ENCODE measurements around the gene ZNF565. TPM values are rescaled to one million over a fixed set of nuclear protein-coding genes. Genes with fewer than 3 reads are reported as not detected.

ZNF565 gene
- total and polyA plus RNA-seq, 10 of the 15 experiments (the other 5 are each of a cell fraction or from before 2014, with no cell fraction given), result 0.72 to 2.2 (median 1.8) TPM

DNA sequence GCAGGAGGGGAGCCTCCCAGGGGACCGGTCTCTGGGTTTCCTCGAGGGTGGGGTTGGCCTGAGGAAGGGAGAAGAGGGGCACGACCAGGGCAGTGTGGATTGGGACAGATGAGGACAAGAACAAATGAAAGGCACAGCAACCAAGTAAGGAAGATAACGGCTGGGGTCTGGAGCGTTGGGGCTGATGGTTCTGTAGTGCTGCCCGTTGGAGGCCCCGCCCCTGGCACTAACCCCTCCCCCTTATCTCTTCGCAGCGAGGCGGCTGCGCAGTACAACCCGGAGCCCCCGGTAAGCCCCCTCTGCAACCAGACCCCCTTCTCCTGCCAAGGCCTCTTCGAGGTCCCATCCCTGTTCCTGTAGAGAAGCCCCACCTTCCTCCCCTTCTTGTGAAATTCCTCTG is 72.4 kb downstream of the ZNF565 start:
- RAD21 ChIA-PET (ENCODE audit: unreplicated experiment), result no interaction called here
- in situ Hi-C loops (cut with MboI), result no loop called here
- Histone ChIP-seq H3K4me2 (ENCODE audit: control insufficient read depth, insufficient read depth) (peak overlapping the region; percentile 89; the same call in 1 of the 2 replicates), H3K4me3 (no peak overlapping the region; the same call in 1 of the 2 replicates), H3K9me3 (replicated peaks; ENCODE audit: control insufficient read depth, insufficient read depth, low read length) (no peaks in the 10 kb centered on the region), H3K9ac (ENCODE audit: control insufficient read depth, insufficient read depth, low read length) (no peak overlapping the region), H4K20me1 (ENCODE audit: control insufficient read depth, insufficient read depth) (peaks cover 6% of the 10 kb centered on the region), H2AFZ (ENCODE audit: control insufficient read depth, low read depth, low read length) (no peak overlapping the region), H3K4me1 (ENCODE audit: control insufficient read depth, insufficient read depth, low read length) (peaks cover 6% of the 10 kb centered on the region; the same call in 1 of the 2 replicates), H3K79me2 (ENCODE audit: control insufficient read depth, insufficient read depth, low read length) (peaks cover 16% of the 10 kb centered on the region), H3K27ac (ENCODE audit: control insufficient read depth, insufficient read depth) (no peak overlapping the region), H3K27me3 (replicated peaks in 1 of 2; ENCODE audit: control insufficient read depth in 2 of 2, insufficient read depth in 2 of 2, low read length in 1 of 2) (no peaks in the 10 kb centered on the region), H3K36me3 (ENCODE audit: control insufficient read depth in 2 of 2, insufficient read depth in 2 of 2, low read length in 1 of 2) (peaks cover 11 to 16% of the 10 kb centered on the region in 2 experiments; a peak in 3 of 4 replicates)
- CTCF ChIA-PET, result no interaction called here
- POLR2A ChIA-PET, result no interaction called here
- DNase-seq (ENCODE audit: low read depth, low spot score), result no peak
- 93% methylated on average over 12 of the region's 14 CpGs for WGBS (ENCODE audit: insufficient coverage, insufficient replicate concordance, low lambda C conversion rate, missing lambda C conversion rate)
- intact Hi-C loops (cut with micrococcal nuclease; ENCODE audit: unreplicated experiment), result no loop called here
- TF ChIP-seq KDM1A (IDR thresholded peaks at IDR 0.05; ENCODE audit: borderline replicate concordance) (no peak), PAX5 (IDR thresholded peaks at IDR 0.05; ENCODE audit: borderline replicate concordance, low read depth, low read length) (no peak), YBX1 (IDR thresholded peaks at IDR 0.05) (no peak), RAD21 (IDR thresholded peaks at IDR 0.05; ENCODE audit: insufficient read depth, low read depth, low read length) (no peak), BCL11A (IDR thresholded peaks at IDR 0.05; ENCODE audit: low read depth, low read length) (no peak), IKZF2 (IDR thresholded peaks at IDR 0.05) (no peak), REST (IDR thresholded peaks at IDR 0.05; ENCODE audit: low read depth, low read length) (no peak), SIX5 (IDR thresholded peaks at IDR 0.05; ENCODE audit: low read depth, low read length, severe bottlenecking) (no peak), ZSCAN29 (IDR thresholded peaks at IDR 0.05) (no peak), EGR1 (IDR thresholded peaks at IDR 0.05; ENCODE audit: borderline replicate concordance in 1 of 2, low read depth in 2 of 2, low read length in 2 of 2) (no peak), TARDBP (IDR thresholded peaks at IDR 0.05; ENCODE audit: borderline replicate concordance) (no peak), RBBP5 (conservative IDR thresholded peaks at IDR 0.05) (no peak), JUND (IDR thresholded peaks at IDR 0.05; ENCODE audit: low read depth, low read length) (no peak)
- TF ChIP-seq, protein P1, sequence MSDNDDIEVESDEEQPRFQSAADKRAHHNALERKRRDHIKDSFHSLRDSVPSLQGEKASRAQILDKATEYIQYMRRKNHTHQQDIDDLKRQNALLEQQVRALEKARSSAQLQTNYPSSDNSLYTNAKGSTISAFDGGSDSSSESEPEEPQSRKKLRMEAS (IDR thresholded peaks at IDR 0.05; ENCODE audit: low read depth, low read length), result no peak
- BruUV-seq (replicated peaks), result no TSS peak
- SMC1A ChIA-PET (ENCODE audit: uncharacterized antibody, unreplicated experiment), result no interaction called here
- no peak for ATAC-seq
- no peak for FAIRE-seq
